Measurements from ENCODE around the gene CHST12. TPM values are rescaled to one million over a fixed set of nuclear protein-coding genes. Genes with fewer than 3 reads are reported as not detected.

CHST12 gene
- total and polyA plus RNA-seq, 11 donors = 12.5 to 20.7 (median 14.8) TPM

DNA sequence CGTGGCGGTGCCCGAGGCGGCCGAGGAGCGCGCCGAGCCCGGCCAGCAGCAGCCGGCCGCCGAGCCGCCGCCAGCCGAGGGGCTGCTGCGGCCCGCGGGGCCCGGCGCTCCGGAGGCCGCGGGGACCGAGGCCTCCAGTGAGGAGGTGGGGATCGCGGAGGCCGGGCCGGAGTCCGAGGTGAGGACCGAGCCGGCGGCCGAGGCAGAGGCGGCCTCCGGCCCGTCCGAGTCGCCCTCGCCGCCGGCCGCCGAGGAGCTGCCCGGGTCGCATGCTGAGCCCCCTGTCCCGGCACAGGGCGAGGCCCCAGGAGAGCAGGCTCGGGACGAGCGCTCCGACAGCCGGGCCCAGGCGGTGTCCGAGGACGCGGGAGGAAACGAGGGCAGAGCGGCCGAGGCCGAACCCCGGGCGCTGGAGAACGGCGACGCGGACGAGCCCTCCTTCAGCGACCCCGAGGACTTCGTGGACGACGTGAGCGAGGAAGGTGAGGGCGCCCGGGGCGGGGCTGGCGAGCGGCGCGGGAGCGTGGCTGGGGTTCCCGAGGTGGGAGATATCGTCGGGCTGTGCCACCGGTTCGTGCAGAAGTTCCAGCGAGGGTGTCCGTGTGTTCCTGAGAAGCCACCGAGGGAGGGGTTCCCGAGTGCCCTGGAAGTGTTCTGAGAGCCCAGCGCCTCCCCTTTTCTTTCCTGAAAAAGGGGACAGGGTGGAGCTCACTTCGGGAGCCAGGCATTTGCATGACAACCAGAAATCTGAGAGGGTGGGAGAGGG is 48.3 kb upstream of the CHST12 start:
- H3K4me3 ChIP-seq = peak overlapping the region; percentile 90 to 100 (median 98)
- H3K4me1 ChIP-seq = peaks cover 0 to 55% (median 39%) of the 10 kb centered on the region in 12 donors
- H3K36me3 ChIP-seq = peaks cover 0 to 27% (median 18%) of the 10 kb centered on the region in 9 donors
- ATAC-seq (peak in 1 of 4 donors; percentile 2), DNase-seq (no peak)
- intact Hi-C loops (cut with DNase I) = loop anchor here in 5 of 10 donors (1.0 to 10.0 kb wide), 11 partner anchors 40 to 783 kb away; partner anchors contain the start of genes CHST12 (in 3 of the 5), MRM2 (in 2 of the 5), NUDT1 (in 2 of the 5) and PSMG3 (in 1 of the 5)
- H3K9me3 ChIP-seq = no peaks in the 10 kb centered on the region
- H3K27ac ChIP-seq = peak overlapping the region; percentile 41 to 100 (median 100)
- WGBS, 4 donors = 0% methylated on average over 20 to 92 of the region's 92 CpGs
- no peaks in the 10 kb centered on the region for H3K27me3 ChIP-seq
- no peak for TF ChIP-seq CTCF (IDR thresholded peaks at IDR 0.05)
- no peak for TF ChIP-seq POLR2A (IDR thresholded peaks at IDR 0.05)

DNA sequence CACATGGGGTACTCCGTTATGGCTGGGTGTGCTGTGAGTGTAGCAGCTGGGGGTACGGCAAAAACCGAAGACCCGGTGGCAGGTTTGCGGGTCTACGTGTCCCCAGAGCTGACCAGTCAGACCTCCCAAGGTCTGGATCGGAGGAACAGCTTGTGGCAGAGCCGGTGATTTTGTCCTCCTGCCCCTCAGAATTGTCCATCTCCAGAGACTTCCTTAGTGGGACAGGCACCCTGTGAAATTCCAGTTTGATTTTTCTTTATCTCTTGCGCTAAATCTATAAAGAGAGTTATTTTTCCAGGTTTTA is 47.8 kb upstream of the CHST12 start:
- H3K4me1 ChIP-seq = peaks cover 0 to 56% (median 41%) of the 10 kb centered on the region in 12 donors

DNA sequence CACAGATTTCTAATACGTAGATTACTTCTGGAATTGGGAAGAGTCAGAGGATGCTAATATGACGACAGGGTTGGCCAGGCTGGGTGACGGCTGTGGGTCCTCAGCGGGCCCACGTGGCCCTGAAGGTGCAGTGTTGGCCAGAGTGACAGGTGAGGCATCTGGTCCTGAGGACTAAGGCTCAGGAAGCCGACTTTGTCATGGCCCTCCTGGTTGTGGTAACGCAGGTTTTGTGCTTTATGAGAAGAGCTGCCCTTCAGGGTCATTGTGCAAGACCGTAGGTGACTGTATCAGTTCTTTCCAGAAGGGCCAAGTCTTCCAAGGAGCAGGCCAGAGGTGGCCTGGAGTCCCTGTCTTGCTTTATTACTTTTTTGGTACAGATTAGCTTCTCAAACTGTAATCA is 46.2 kb upstream of the CHST12 start:
- H3K4me1 ChIP-seq = peaks cover 0 to 58% (median 43%) of the 10 kb centered on the region in 12 donors
- peak overlapping the region in 3 of 12 donors; percentile 96 to 99 (median 99) for H3K4me3 ChIP-seq
- WGBS, 4 donors = 72 to 78% (median 75%) methylated on average over 8 of the region's 8 CpGs

More for the DNA sequence above, 47.8 kb upstream of the CHST12 start:
- intact Hi-C loops (cut with DNase I) = loop anchor here in 4 of 10 donors (2.0 to 10.0 kb wide), 7 partner anchors 41 to 112 kb away; partner anchors contain the start of genes CHST12 (in 3 of the 4), MRM2 (in 1 of the 4), NUDT1 (in 1 of the 4) and SNX8 (in 1 of the 4)
- TF ChIP-seq CTCF (IDR thresholded peaks at IDR 0.05) = no peak
- WGBS, 4 donors = 2 to 5% (median 4%) methylated on average over 9 of the region's 9 CpGs
- ATAC-seq = no peak
- H3K4me3 ChIP-seq = peak overlapping the region; percentile 90 to 100 (median 98)
- H3K27me3 ChIP-seq = no peaks in the 10 kb centered on the region
- peak overlapping the region in 8 of 12 donors; percentile 98 to 100 (median 100) for H3K27ac ChIP-seq
- H3K9me3 ChIP-seq = no peaks in the 10 kb centered on the region
- no peak for DNase-seq
- H3K36me3 ChIP-seq = peaks cover 0 to 30% (median 23%) of the 10 kb centered on the region in 9 donors

More for the DNA sequence above, 46.2 kb upstream of the CHST12 start:
- Histone ChIP-seq H3K36me3 (peaks cover 0 to 45% (median 38%) of the 10 kb centered on the region in 9 donors), H3K27me3 (no peaks in the 10 kb centered on the region), H3K27ac (no peak overlapping the region), H3K9me3 (no peaks in the 10 kb centered on the region)
- TF ChIP-seq POLR2A (IDR thresholded peaks at IDR 0.05) (no peak), CTCF (IDR thresholded peaks at IDR 0.05) (no peak)
- intact Hi-C loops (cut with DNase I) = loop anchor here in 3 of 10 donors (5.0 to 10.0 kb wide), 4 partner anchors 45 to 112 kb away; partner anchors contain the start of genes CHST12 (in 2 of the 3), MRM2 (in 1 of the 3) and NUDT1 (in 1 of the 3)
- no peak for DNase-seq
- ATAC-seq = no peak
